ENCODE results near the gene KIF13A. TPM values are rescaled to one million over a fixed set of nuclear protein-coding genes. Genes with fewer than 3 reads are reported as not detected.

KIF13A gene
- total RNA-seq, 4 donors from 2014 or later: 38.6 to 64.3 (median 43.9) TPM

DNA sequence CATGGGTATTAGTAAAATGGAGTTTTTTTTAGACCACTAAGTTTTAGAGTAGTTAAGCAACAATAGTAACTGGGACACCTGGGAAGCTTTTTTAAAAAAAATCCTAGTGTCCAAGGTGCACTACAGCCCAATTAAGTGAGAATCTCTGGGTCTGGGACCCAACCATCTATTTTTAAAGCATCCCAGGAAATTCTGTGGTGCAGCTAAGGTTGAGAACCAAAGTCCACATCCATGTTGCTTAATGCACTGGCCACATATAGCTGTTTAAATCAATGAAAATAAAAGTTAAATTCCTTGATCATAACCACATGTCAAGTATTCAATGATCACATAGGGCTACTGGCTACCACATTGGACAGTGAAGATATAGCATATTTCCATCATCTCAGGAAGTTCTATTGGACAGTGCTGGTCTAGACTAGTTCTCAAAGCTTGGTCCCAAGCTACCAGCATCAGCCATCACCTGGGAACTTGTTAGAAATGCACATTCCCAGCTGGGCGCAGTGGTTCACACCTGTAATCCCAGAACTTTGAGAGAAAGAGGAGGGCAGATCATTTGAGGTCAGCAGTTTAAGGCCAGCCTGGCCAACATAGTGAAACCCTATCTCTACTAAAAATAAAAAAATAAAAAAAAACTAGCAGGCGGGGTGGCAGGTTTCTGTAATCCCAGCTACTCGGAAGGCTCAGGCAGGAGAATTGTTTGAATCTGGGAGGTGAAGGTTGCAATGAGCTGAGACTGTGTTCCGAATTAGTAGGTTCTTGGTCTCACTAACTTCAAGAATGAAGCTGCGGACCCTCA lies 12.7 kb downstream of the KIF13A start:
- TF ChIP-seq, protein P1, sequence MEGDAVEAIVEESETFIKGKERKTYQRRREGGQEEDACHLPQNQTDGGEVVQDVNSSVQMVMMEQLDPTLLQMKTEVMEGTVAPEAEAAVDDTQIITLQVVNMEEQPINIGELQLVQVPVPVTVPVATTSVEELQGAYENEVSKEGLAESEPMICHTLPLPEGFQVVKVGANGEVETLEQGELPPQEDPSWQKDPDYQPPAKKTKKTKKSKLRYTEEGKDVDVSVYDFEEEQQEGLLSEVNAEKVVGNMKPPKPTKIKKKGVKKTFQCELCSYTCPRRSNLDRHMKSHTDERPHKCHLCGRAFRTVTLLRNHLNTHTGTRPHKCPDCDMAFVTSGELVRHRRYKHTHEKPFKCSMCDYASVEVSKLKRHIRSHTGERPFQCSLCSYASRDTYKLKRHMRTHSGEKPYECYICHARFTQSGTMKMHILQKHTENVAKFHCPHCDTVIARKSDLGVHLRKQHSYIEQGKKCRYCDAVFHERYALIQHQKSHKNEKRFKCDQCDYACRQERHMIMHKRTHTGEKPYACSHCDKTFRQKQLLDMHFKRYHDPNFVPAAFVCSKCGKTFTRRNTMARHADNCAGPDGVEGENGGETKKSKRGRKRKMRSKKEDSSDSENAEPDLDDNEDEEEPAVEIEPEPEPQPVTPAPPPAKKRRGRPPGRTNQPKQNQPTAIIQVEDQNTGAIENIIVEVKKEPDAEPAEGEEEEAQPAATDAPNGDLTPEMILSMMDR (IDR thresholded peaks at IDR 0.05): no peak
- no peak for DNase-seq (ENCODE audit: low spot score)

DNA sequence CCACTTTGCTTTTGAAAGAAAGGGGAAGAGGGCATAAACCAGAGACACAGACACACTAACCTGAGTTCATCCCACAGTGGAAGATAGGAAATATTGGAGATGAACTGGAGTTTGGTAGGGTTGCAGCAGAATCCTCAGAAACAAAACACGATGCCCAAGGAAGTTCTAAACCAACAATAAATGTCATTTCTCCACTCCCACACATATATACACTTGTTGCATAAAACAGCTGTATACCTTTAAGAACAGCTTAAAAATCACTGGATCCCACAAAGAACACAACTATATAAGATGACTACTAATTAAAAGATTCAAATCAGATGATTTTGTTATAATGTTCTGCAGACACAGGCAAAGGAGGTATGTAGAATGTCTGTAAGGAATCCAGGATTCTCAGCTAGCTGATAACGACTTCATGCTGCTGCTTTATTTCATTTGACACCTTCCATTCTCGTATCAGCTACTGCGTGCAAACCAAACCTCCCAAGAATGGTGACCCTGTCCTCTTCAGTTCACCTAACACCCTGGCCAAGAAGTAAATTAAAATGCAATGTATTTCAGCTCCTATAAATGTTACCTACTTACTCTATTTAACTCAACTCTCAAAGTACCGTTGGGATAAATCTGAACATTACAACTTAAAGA lies 14.3 kb downstream of the KIF13A start:
- DNase-seq (ENCODE audit: low spot score): no peak
- ATAC-seq (ENCODE audit: low FRiP score): no peak
- TF ChIP-seq, protein P1 (IDR thresholded peaks at IDR 0.05): no peak

More for the DNA sequence above, 12.7 kb downstream of the KIF13A start:
- no peak for ATAC-seq (ENCODE audit: low FRiP score)

DNA sequence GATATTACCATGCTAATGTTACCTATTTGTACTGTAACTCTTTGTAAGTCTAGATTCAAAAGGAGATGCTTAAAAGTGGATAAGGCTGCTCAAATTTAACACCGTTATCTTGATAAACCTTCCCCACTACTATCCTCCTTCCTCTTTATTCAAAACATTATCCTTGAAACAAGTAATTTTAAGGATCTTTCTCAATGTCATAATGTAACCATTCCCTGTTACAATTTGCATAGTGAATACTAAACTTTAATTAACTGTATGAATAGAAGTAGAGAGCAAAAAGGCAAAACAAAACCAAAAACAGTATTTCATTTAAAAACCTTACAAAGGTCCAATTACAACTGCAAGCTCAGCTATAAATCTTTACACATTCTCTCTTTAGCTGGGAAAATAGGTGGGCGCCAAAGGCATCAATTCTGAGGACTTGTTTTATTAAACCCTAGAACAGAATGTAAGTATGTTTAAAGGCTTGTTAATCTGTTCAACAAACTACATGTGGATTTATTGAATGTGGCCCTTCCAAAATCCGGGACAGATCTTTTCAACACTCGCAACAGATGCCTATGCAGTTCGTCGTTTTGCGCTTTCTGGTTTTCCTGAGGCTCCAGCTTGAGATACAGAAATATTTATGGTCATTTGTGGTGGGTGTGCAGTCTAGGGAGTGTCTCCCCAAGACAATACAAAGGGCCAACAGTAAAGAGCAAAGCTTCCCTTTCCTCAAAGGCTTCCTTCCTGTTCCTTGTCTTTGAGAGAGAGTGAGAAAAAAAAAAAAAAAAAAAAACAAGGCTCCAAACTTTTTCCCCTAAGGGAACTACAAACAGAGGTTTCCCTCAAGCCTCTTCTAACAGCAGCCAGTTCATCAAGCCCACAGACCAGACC lies 15.1 kb downstream of the KIF13A start:
- ATAC-seq (ENCODE audit: low FRiP score) (no peak), DNase-seq (ENCODE audit: low spot score) (no peak)
- TF ChIP-seq, protein P1 (IDR thresholded peaks at IDR 0.05): no peak

DNA sequence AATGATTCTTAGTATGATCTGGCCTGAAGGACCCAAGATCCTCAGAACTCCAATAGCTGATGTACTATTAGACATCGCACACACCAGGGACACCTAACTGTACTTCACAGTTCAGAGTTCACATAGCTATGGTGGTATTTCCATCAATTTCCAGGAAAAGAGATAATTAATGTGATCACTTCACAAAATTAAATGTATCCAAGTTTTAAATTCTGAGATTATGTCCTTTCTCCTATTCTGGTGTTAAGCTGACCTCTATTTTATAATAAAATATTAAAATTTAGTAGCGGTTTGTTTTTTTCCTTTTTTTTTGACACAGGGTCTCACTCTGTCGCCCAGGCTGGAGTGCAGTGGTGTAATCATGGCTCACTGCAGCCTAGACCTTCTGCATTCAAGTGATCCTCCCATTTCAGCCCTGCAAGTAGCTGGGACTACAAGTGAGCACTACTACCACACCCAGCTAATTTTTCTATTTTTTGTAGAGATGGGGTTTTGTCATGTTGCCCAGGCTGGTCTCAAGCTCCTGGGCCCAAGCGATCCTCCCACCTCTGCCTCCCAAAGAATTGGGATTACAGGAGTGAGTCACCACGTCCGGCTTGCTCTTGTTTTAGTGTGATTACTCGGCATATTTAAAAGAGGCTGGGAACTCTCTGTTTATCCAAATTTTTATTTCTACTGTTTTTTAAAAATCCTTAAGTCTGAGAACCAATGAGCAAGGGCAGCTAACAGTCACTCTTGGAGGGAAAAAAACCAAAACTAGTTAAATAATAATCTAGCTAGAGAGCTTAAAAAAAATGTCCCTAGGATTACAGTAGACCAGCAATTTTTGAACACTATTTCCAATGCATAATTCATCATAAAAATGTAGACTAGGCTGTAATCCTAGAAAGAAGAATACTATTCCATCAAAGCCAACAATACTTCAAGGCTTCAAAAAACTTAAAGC lies 16.0 kb downstream of the KIF13A start:
- peak; percentile 78 for ATAC-seq (ENCODE audit: low FRiP score)
- TF ChIP-seq, protein P1 (IDR thresholded peaks at IDR 0.05): no peak
- no peak for DNase-seq (ENCODE audit: low spot score)

DNA sequence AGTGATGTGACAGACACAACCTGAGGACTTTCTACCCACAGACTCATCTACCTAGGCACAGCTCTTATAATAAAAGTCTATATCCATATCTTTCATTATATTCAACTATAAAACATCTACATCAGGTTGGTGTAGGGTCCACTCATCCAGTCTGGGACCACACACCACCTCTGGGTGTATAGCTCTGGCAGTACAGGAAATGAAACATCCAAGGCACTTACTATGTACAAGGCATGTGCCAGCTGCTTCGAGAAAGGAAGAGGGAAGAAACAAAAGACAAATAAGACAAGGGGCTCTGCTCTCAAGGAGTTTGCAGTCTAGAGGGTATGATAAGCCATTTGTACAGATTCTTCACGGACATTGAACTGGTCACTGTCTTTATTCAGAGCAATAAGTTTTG lies 18.6 kb downstream of the KIF13A start:
- TF ChIP-seq, protein P1 (IDR thresholded peaks at IDR 0.05): no peak
- DNase-seq (ENCODE audit: low spot score): no peak
- ATAC-seq (ENCODE audit: low FRiP score): no peak
